Dermis blood vessel endothelial cell (primary cell): ENCODE results near the gene FPR3. TPM values are rescaled to one million over a fixed set of nuclear protein-coding genes. Genes with fewer than 3 reads are reported as not detected.
A peak's percentile ranks its signal among the peaks of the same experiment; 100 is the strongest.

Source experiments
- DNase-seq: peaks from one replicate; pipeline ENCODE4 v3.0.0; 2010
- total RNA-seq: library from RNA; depleted of rRNA; stranded (reverse); fragments of >200 nt; gene quantifications from 2 replicates; pipeline ENCODE4 v1.2.3, GENCODE V29; 2014

FPR3 gene
- total RNA-seq, 1 donor from 2014 or later = not detected

DNA sequence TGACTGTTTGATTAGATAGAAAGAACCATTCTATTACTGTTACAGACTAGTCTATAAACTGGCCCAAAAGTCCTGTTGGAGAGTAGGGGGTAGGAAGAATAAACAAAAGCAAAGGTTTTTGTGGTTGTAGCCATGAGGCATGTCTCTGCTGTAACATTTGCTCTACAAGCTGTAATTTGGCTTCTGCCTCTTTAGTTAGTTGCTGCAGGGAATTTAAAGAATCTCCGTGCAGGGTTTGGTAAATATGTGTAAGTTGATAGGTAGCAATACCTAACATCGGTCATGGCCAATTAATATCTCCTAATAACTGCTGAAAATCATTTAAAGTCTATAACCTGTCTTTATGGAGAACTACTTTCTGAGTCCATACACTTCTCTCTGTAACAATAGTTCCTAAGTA, 13.0 kb downstream of the FPR3 start:
- no peak for DNase-seq

DNA sequence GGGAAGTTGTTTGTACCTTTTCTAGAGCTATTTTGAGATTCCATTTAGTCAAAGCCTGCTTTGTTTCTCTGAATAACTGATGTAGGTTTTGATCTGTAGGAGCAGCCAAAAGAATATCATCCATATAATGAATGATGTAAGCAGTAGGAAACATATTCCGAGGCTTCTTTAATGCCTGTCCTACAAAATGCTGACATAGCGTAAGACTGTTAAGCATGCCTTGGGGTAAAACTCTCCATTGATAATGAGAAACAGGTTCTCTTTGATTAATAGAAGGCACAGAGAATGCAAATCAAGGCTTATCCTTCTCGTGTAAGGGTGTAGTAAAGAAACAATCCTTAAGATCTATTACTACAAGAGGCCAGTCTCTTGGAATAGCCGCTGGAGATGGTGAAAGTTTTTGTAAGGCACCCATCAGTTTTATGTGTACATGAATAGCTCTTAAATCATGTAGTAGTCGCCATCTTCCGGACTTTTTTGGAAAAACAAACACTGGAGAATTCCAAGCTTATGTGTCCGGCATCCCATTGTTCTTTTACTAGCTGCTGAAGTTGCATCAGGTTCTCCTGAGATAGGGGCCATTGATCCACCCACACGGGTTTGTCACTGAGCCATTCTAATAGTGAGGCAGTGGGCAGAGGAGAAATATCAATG, 13.5 kb downstream of the FPR3 start:
- peak; percentile 59 for DNase-seq

DNA sequence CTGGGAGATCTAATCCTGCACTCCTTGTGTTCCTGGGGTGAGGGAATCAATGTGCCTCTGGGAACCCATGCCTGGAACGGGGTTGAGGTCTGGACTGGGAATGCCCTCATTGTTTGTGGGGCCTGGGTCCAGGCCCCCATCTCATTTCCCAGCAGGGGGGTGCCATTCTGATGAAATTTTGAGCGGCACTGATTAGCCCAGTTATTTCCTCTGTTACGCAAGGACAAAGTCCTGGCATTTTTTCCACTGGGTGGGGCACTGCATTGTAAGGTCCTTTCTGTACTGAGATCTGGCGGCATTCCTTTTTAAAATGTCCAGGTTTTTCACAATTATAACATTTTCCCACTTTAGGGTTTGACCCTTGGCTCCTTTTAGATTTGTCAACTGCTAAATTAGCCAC, 14.8 kb downstream of the FPR3 start:
- no peak for DNase-seq

- peak; percentile 25 for DNase-seq
These were observed 15.3 kb downstream of the FPR3 start for GRCh38 chr19:51810223-51810622.

DNA sequence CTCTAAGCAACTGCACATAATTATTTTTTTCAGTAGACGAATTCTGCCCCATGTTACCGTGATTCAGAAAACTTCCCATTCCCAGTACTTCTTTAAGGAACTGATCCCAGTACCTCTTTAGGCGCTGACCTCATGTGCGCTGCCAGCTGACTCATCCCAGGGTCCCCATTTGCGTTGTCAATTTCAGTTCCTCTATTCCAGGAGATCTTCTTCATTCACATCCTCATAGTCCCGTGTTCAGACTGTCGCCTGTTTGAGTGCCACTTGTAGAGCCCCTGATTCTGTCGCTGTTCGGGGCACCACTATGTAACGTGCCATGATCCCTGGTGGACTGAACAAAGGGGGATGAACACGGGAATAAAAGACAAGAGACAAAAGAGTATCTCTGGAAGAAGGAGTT, 16.4 kb downstream of the FPR3 start:
- DNase-seq = no peak

- DNase-seq = no peak
These were observed 20.1 kb downstream of the FPR3 start for GRCh38 chr19:51815043-51815442.

- DNase-seq = no peak
These were observed 21.8 kb downstream of the FPR3 start for GRCh38 chr19:51816711-51817110.

DNA sequence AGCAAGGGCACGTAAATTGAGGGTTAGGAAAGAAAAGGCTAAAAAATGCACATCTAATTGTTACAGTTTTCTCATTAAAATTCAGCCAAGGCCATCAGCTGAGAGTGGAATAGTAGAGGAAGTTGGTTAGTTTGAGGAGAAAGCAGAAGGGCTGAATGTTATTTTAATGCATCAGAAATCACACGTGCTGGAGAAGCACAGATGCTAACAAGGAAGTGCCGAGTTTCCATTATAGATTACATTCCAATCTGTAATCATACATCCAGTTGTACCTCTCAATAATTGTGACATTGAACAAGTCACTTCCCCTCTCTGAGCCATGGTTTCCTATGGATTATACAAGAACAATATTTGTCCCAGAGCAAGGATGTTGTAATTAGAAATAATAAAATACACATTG, 25.1 kb downstream of the FPR3 start:
- DNase-seq = no peak

GRCh38 chr19:51820831-51821446, 26.0 kb downstream of the FPR3 start:
- DNase-seq = no peak

- DNase-seq = no peak
These were observed 26.5 kb downstream of the FPR3 start for GRCh38 chr19:51821456-51821855.

- DNase-seq = no peak
These were observed 27.0 kb downstream of the FPR3 start for GRCh38 chr19:51821921-51822320.

GRCh38 chr19:51822325-51822724, 27.4 kb downstream of the FPR3 start:
- DNase-seq = no peak

- no peak for DNase-seq
These were observed 28.0 kb downstream of the FPR3 start for GRCh38 chr19:51822946-51823345.

DNA sequence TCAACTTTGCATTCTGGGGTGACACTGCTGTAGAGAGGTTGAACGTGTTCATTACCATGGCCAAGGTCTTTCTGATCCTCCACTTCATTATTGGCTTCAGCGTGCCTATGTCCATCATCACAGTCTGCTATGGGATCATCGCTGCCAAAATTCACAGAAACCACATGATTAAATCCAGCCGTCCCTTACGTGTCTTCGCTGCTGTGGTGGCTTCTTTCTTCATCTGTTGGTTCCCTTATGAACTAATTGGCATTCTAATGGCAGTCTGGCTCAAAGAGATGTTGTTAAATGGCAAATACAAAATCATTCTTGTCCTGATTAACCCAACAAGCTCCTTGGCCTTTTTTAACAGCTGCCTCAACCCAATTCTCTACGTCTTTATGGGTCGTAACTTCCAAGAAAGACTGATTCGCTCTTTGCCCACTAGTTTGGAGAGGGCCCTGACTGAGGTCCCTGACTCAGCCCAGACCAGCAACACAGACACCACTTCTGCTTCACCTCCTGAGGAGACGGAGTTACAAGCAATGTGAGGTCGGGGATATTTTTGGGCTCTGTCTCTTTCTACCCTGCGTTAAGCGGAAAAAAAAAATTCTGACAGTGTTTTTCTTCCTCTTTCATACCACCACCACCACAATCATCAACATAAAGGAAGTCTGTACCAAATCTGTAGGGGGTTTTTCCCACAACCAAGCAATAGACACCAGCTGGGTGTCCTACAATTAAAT, 29.5 kb downstream of the FPR3 start:
- no peak for DNase-seq

GRCh38 chr19:51830274-51830673, 35.3 kb downstream of the FPR3 start:
- peak; percentile 1 for DNase-seq

GRCh38 chr19:51837145-51837544, 42.2 kb downstream of the FPR3 start:
- DNase-seq = no peak

- no peak for DNase-seq
These were observed 67.1 kb downstream of the FPR3 start for GRCh38 chr19:51861870-51862622.

DNA sequence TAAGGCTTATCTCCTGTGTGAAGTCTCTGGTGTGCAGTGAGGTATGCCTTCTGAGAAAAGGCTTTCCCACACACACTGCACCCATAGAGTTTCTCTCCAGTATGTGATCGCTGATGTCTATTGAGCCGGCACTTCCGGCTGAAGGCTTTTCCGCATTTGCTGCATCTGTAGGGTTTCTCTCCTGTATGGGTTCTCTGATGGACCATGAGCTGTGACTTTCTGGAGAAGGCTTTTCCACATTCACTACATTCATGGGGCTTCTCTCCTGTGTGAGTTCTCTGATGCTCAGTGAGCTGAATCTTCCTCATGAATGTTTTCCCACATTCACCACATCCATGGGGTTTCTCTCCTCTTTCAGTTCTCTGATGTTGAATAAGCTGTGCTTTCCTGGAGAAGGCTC, 78.1 kb downstream of the FPR3 start:
- DNase-seq = no peak

Other genes starting within 250 kb of the FPR3 start
- 4.3 and 8.3 TPM in 2 replicates for gene ZNF175, start 223.9 kb upstream of the FPR3 start, total RNA-seq
- not detected in 2 replicates for gene SIGLEC5, start 164.8 kb upstream of the FPR3 start, total RNA-seq
- gene SIGLEC14, start 148.3 kb upstream of the FPR3 start, total RNA-seq = not detected in 2 replicates
- 3.5 and 12.9 TPM in 2 replicates for gene SPACA6, start 101.8 kb upstream of the FPR3 start, total RNA-seq
- gene HAS1, start 71.2 kb upstream of the FPR3 start, total RNA-seq = 0.14 and 0.17 TPM in 2 replicates
- not detected in 2 replicates for gene FPR1, start 43.3 kb upstream of the FPR3 start, total RNA-seq
- not detected in 2 replicates for gene FPR2, start 34.0 kb upstream of the FPR3 start, total RNA-seq
- gene ZNF577, start 92.8 kb downstream of the FPR3 start, total RNA-seq = 3.0 and 4.4 TPM in 2 replicates
- 6.5 and 9.2 TPM in 2 replicates for gene ZNF649, start 109.9 kb downstream of the FPR3 start, total RNA-seq
- gene ZNF613, start 132.3 kb downstream of the FPR3 start, total RNA-seq = 7.7 and 8.5 TPM in 2 replicates
- 11.2 and 14.8 TPM in 2 replicates for gene ZNF350, start 191.7 kb downstream of the FPR3 start, total RNA-seq
- gene ZNF615, start 213.1 kb downstream of the FPR3 start, total RNA-seq = 11.9 and 12.9 TPM in 2 replicates
- gene ZNF614, start 233.2 kb downstream of the FPR3 start, total RNA-seq = 9.9 and 10.1 TPM in 2 replicates